MCF 10A (cell line): ENCODE results near the gene TNS3. TPM values are rescaled to one million over a fixed set of nuclear protein-coding genes. Genes with fewer than 3 reads are reported as not detected.

Source experiments
- BruUV-seq: library from RNA; stranded (reverse); fragments of 400-500 nt; replicated peaks from 2 replicates; lab custom pipeline; 2021; lab: Mats Ljungman, UMichigan
- CTCF ChIA-PET: fragments of 300-600 bp; sonication (Branson Sonifier 250); formaldehyde crosslinking; extraction: SDS; loops from one replicate; lab custom pipeline; 2021; ENCODE audit warnings: antibody characterized with exemption, inconsistent platforms; lab: Yijun Ruan, JAX
- POLR2A ChIA-PET: fragments of 300-600, 350-650 bp; sonication (Branson Sonifier 250); formaldehyde crosslinking; extraction: SDS; loops from one replicate; lab custom pipeline; 2020; ENCODE audit warnings: antibody characterized with exemption, inconsistent platforms; lab: Yijun Ruan, JAX
- DNase-seq: peaks from one replicate; pipeline ENCODE4 v3.0.0-alpha.2; 2018; ENCODE audit not compliant: unreplicated experiment
- H3K27ac Mint-ChIP-seq: one replicate; pipeline ENCODE4 v1.8.0; 2022; ENCODE audit warnings: mild to moderate bottlenecking, low read depth, mixed read lengths; ENCODE audit not compliant: unreplicated experiment
- H3K27me3 Mint-ChIP-seq: one replicate; pipeline ENCODE4 v1.8.0; 2022; ENCODE audit warnings: mixed read lengths; ENCODE audit not compliant: insufficient read depth, unreplicated experiment
- H3K36me3 Mint-ChIP-seq: one replicate; pipeline ENCODE4 v1.8.0; 2022; ENCODE audit warnings: mild to moderate bottlenecking, moderate library complexity, mixed read lengths; ENCODE audit not compliant: insufficient read depth, unreplicated experiment
- H3K4me1 Mint-ChIP-seq: one replicate; pipeline ENCODE4 v1.8.0; 2022; ENCODE audit warnings: mixed read lengths; ENCODE audit not compliant: insufficient read depth, unreplicated experiment
- H3K4me3 Mint-ChIP-seq: one replicate; pipeline ENCODE4 v1.8.0; 2022; ENCODE audit warnings: mild to moderate bottlenecking, moderate library complexity, mixed read lengths; ENCODE audit not compliant: unreplicated experiment
- H3K9me3 Mint-ChIP-seq: one replicate; pipeline ENCODE4 v1.8.0; 2022; ENCODE audit warnings: mixed read lengths; ENCODE audit not compliant: unreplicated experiment
- CTCF ChIP-seq: fragments of 200-600 bp; IDR thresholded peaks from one replicate; pipeline ENCODE4 v1.8.0; 2022; ENCODE audit warnings: antibody characterized with exemption, mild to moderate bottlenecking; ENCODE audit not compliant: unreplicated experiment
- intact Hi-C: fragments of 100-400 bp; cut with micrococcal nuclease; formaldehyde crosslinking; loops from 2 replicates; pipeline ENCODE4 v1.14.1; 2022
- total RNA-seq: library from RNA; stranded (reverse); gene quantifications from 2 replicates; pipeline ENCODE4 v1.2.3, GENCODE V29; 2022

The TNS3 gene
- total RNA-seq, 1 experiment from 2014 or later, result 30.1 TPM

GRCh38 chr7:47361236-47361635, 220.7 kb downstream of the TNS3 start:
- ChIA-PET POLR2A (interaction anchor here (0.7 to 2.7 kb wide), 5 partner anchors 18 to 44 kb away, joined by 3 to 15 read pairs (median 6); no protein-coding TSS in a partner anchor), CTCF (interaction anchor here (0.6 to 1.0 kb wide), 3 partner anchors 34 to 306 kb away, joined by 3 to 4 read pairs (median 3); no protein-coding TSS in a partner anchor)
- no peak overlapping the region for H3K27ac Mint-ChIP-seq
- H3K27me3 Mint-ChIP-seq, result no peaks in the 10 kb centered on the region
- no peaks in the 10 kb centered on the region for H3K9me3 Mint-ChIP-seq
- no peaks in the 10 kb centered on the region for H3K4me1 Mint-ChIP-seq
- DNase-seq, result peak; percentile 11
- H3K4me3 Mint-ChIP-seq, result peak overlapping the region; percentile 52
- BruUV-seq, result no TSS peak
- no peak for TF ChIP-seq CTCF
- intact Hi-C loops, result no loop called here
- H3K36me3 Mint-ChIP-seq, result peaks cover 7% of the 10 kb centered on the region

DNA sequence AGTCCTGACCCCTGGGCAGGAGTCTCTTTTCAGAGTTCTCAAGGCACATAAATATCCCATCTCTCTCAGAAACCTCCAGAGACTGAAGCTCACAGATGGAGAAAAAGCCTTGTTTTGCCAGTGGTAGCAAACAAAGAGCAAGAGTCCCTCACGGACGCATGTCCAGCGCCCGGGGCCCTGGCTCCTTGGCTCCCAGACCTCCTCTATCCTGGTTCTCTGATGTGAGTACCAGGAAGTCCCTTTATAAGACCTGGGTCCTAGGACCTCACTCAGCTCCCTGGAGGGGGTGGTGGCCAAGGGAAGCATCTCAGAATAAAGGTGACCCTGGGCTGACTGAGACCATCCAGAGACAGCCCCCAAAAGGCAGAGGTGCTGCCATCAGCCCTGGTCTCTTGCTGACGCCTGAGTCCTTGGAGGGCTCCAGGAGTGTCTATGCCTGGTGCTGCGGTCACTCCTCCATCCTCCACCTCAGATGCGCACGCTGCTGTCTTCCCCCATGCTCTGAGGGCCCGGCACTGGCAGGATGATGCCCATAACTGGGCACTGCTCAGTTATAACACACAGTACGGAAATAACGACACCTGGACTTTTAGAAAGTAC, 221.5 kb downstream of the TNS3 start:
- DNase-seq, result no peak
- CTCF ChIA-PET, result interaction anchor here (0.6 to 0.8 kb wide), 3 partner anchors 20 to 35 kb away, joined by 3 to 4 read pairs (median 3); no protein-coding TSS in a partner anchor
- Mint-ChIP-seq H3K4me1 (no peaks in the 10 kb centered on the region), H3K9me3 (no peaks in the 10 kb centered on the region), H3K4me3 (no peak overlapping the region), H3K27me3 (no peaks in the 10 kb centered on the region), H3K36me3 (peaks cover 14% of the 10 kb centered on the region), H3K27ac (no peak overlapping the region)
- BruUV-seq, result no TSS peak
- no peak for TF ChIP-seq CTCF
- POLR2A ChIA-PET, result interaction anchor here (2.7 kb wide), 1 partner anchor 24 kb away, joined by 15 read pairs; no protein-coding TSS in a partner anchor
- intact Hi-C loops, result no loop called here

DNA sequence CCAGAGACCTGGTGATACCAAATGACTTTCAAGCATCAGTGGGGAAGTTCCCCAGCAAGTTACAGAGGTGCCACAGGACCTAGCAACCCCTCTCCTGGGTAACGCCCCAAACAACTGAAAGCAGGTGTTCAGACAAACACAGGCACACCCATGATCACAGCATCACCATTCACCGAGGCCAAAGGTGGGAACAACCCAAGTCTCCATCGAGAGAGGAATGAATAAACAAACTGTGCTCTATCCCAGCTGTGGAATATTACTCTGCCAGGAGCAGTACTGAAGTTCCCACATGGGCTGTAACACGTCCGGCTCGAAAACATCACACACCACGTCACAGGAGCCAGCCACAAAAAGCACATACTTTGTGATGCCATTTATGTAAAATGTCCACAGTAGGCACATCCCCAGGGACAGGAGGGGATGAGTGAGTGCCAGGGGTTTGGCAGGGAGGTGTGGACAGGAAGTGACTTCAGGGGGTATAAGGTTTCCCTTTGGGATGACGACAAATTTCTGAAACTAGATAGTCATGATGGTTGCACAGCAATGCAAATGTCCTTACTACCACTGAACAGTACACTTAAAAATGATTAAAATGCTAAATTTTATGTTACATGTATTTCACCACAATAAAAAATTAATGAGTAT, 222.8 kb downstream of the TNS3 start:
- Mint-ChIP-seq H3K27me3 (no peaks in the 10 kb centered on the region), H3K4me3 (no peak overlapping the region), H3K36me3 (peaks cover 10% of the 10 kb centered on the region), H3K4me1 (no peaks in the 10 kb centered on the region), H3K27ac (no peak overlapping the region), H3K9me3 (no peaks in the 10 kb centered on the region)
- intact Hi-C loops, result no loop called here
- CTCF ChIA-PET, result interaction anchor here (0.7 kb wide), 1 partner anchor 751 kb away, joined by 4 read pairs; no protein-coding TSS in a partner anchor
- POLR2A ChIA-PET, result no interaction called here
- TF ChIP-seq CTCF, result no peak
- no peak for DNase-seq
- no TSS peak for BruUV-seq

GRCh38 chr7:47358357-47358756, 223.6 kb downstream of the TNS3 start:
- Mint-ChIP-seq H3K4me3 (no peak overlapping the region), H3K4me1 (no peaks in the 10 kb centered on the region), H3K36me3 (peaks cover 16% of the 10 kb centered on the region), H3K9me3 (no peaks in the 10 kb centered on the region), H3K27ac (no peak overlapping the region), H3K27me3 (no peaks in the 10 kb centered on the region)
- intact Hi-C loops, result no loop called here
- ChIA-PET POLR2A (no interaction called here), CTCF (interaction anchor here (0.6 to 0.7 kb wide), 2 partner anchors 572 to 752 kb away, joined by 3 to 4 read pairs; no protein-coding TSS in a partner anchor)
- no TSS peak for BruUV-seq
- TF ChIP-seq CTCF, result no peak
- no peak for DNase-seq
